GM12865 (cell line): ENCODE results near the gene KRTAP3-3.

Experiments used
- DNase-seq: peaks from one replicate; pipeline ENCODE4 v3.0.0; 2010; ENCODE audit warnings: low read depth
- H3K4me3 ChIP-seq: 2 replicates; pipeline ENCODE4 v1.5.1; 2011; ENCODE audit warnings: mild to moderate bottlenecking, low read depth, low read length, control low read depth
- CTCF ChIP-seq: IDR thresholded peaks from 2 replicates; pipeline ENCODE4 v1.5.1; 2011; ENCODE audit warnings: low read length, control low read depth, low read depth, inconsistent platforms; ENCODE audit not compliant: insufficient read depth; ENCODE audit errors: missing control alignments

KRTAP3-3 gene

GRCh38 chr17:41024697-41025096, 30.7 kb upstream of the KRTAP3-3 start:
- no peak overlapping the region for H3K4me3 ChIP-seq
- no peak for TF ChIP-seq CTCF
- no peak for DNase-seq

- TF ChIP-seq CTCF, result no peak
- no peak for DNase-seq
- H3K4me3 ChIP-seq, result no peak overlapping the region
Measured at GRCh38 chr17:41020336-41020735, 26.4 kb upstream of the KRTAP3-3 start.

DNA sequence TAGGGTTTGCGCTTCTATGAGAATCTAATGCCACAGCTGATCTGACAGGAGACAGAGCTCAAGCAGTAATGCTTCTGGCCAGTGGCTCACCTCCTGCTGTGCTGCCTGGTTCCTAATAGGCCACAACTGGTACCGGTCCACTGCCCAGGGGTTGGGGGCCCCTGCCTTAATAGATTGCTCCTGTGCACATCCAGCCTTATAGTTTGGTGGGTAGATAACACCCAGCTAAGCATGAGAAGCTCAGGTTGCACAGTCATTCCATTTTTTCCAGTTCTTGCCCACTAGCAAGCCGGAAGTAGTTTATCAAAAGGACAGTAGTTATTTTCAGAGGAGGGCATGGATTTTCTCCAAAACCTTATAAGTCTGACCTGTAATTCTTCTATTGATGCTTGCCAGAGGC, 25.5 kb upstream of the KRTAP3-3 start:
- no peak for DNase-seq
- TF ChIP-seq CTCF, result no peak
- no peak overlapping the region for H3K4me3 ChIP-seq

- no peak for DNase-seq
- TF ChIP-seq CTCF, result no peak
- H3K4me3 ChIP-seq, result no peak overlapping the region
Measured at GRCh38 chr17:41018541-41018940, 24.6 kb upstream of the KRTAP3-3 start.

DNA sequence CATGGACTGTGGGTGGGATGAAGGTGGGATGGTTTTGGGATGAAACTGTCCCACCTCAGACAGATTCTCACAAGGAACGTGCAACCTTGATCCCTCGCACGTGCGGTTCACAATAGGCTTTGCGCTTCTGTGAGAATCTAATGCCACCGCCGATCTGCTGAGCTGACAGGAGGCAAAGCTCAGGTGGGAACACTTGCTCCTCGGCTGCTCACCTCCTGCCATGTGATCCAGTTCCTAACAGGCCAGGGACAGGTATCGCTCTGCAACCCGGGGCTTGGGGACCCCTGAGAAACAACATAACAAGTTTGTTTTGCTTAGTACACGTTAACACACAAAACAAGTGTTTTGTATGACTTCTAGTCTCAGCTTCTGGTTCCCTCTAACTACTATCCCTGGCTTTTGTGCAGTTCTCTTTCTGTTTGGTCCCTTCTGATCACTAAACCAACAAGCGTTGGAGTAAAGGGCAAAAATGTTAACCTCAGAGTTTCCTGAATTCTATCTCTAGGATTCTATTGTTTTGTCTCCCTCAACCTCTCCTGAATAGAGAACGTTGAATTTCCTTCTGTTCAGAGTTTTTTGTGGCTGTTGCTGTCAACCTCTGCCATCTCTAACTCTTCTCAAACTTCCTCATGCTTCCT, 22.7 kb upstream of the KRTAP3-3 start:
- H3K4me3 ChIP-seq, result no peak overlapping the region
- TF ChIP-seq CTCF, result no peak
- no peak for DNase-seq

DNA sequence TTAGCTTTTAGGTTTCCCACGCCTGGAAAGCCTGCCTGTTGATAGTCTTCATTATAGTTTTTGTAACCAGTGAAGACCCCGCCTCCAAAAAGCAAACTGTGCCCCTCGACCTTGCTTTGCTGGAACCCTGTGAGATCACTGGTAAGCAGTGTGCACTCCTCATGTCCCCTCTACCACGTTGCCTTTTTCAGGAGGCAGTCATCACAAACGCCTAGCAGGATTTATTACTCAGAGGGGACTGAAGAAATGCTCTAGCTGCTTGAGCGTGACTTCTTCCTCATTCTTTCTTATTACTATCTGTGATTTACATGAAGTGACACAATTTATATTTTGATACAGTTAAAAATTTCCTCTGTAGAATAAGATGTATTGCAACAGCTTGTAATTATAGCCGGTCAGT, 21.5 kb upstream of the KRTAP3-3 start:
- no peak overlapping the region for H3K4me3 ChIP-seq
- DNase-seq, result no peak
- TF ChIP-seq CTCF, result no peak

DNA sequence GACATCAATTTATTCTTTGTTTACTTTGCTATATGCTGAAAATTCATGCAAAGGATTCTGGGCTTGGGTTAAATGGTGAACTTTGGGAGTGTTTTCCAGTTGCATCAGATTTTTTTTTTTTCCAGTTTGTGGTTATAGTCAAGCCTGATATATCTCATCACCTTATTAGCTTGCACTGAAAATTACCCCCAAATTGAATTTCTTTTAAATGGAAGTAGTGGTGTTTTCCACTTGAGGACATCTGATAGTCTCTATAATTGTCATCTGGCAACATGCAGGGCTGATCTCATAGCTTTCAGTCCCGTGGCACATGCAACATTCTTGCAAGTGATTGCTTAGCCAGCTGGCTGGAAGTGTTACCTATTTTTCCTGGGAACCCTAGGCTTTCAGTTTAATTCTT, 19.6 kb upstream of the KRTAP3-3 start:
- no peak for TF ChIP-seq CTCF
- no peak for DNase-seq
- H3K4me3 ChIP-seq, result no peak overlapping the region
